BJ (cell line): ENCODE measurements around the gene INTS7. TPM values are rescaled to one million over a fixed set of nuclear protein-coding genes. Genes with fewer than 3 reads are reported as not detected.

ENCODE experiments used
- CTCF ChIA-PET: fragments of 350-600 bp; formaldehyde crosslinking; extraction: SDS; loops from one replicate; lab custom pipeline; 2021; ENCODE audit warnings: antibody characterized with exemption, inconsistent platforms; lab: Yijun Ruan, JAX
- POLR2A ChIA-PET: fragments of 300-600 bp; sonication (Branson Sonifier 250); formaldehyde crosslinking; extraction: SDS; loops from one replicate; lab custom pipeline; 2021; ENCODE audit warnings: antibody characterized with exemption; lab: Charles Lee
- DNase-seq: peaks from one replicate; pipeline ENCODE4 v3.0.0-alpha.2; 2011; ENCODE audit warnings: low read depth
- H3K27me3 ChIP-seq: 2 replicates; pipeline ENCODE4 v1.6.0; 2011; ENCODE audit warnings: low read length; ENCODE audit not compliant: control insufficient read depth, insufficient read depth
- H3K36me3 ChIP-seq: 2 replicates; pipeline ENCODE4 v1.5.1; 2011; ENCODE audit warnings: low read length; ENCODE audit not compliant: control insufficient read depth, insufficient read depth
- H3K4me3 ChIP-seq: 2 replicates; pipeline ENCODE4 v1.5.1; 2011; ENCODE audit warnings: low read depth, mild to moderate bottlenecking, control low read depth, low read length
- CTCF ChIP-seq: IDR thresholded peaks from 2 replicates; pipeline ENCODE4 v1.5.1; 2011; ENCODE audit warnings: low read depth, mild to moderate bottlenecking, control low read depth, inconsistent platforms, low read length, moderate library complexity; ENCODE audit not compliant: insufficient read depth
- polyA plus RNA-seq: library from polyadenylated mRNA; depleted of rRNA; stranded (reverse); fragments of >200 nt; gene quantifications from 2 replicates; pipeline ENCODE4 v1.2.3, GENCODE V29; 2011

Gene INTS7
- polyA plus RNA-seq, 1 experiment: 11.6 TPM

GRCh38 chr1:212074856-212075255 lies 39.5 kb upstream of the INTS7 start:
- Histone ChIP-seq H3K27me3 (no peaks in the 10 kb centered on the region), H3K36me3 (no peaks in the 10 kb centered on the region), H3K4me3 (no peak overlapping the region)
- CTCF ChIA-PET: no interaction called here
- no peak for DNase-seq
- TF ChIP-seq CTCF: no peak
- POLR2A ChIA-PET: no interaction called here

- ChIA-PET POLR2A (no interaction called here), CTCF (no interaction called here)
- TF ChIP-seq CTCF: no peak
- no peaks in the 10 kb centered on the region for H3K36me3 ChIP-seq
- no peak for DNase-seq
- H3K4me3 ChIP-seq: no peak overlapping the region
- H3K27me3 ChIP-seq: no peaks in the 10 kb centered on the region
These were observed 39.0 kb upstream of the INTS7 start for GRCh38 chr1:212074313-212074712.

DNA sequence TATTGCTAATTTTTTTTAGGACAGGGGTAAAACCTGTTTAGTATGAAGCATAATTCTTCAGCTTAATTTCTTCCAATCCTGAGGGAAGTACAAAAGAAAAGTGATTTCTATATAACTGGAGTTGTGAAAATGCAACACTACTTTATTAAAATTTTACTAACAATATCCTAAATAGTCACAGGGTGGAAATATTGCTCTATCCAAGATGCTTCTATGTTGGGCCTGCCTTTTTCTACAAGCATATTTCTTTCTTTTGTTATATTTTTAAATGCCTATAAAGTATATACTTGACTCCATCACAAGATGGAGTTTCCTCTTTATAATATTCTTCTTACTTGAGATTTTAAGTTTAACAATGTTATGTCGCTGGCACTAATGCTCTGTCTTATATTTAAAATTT lies 38.1 kb upstream of the INTS7 start:
- Histone ChIP-seq H3K4me3 (no peak overlapping the region), H3K36me3 (no peaks in the 10 kb centered on the region), H3K27me3 (no peaks in the 10 kb centered on the region)
- DNase-seq: no peak
- ChIA-PET POLR2A (no interaction called here), CTCF (interaction anchor here (2.2 to 5.7 kb wide), 4 partner anchors 11 to 382 kb away, joined by 9 to 176 read pairs (median 96); no protein-coding TSS in a partner anchor)
- TF ChIP-seq CTCF: no peak

GRCh38 chr1:212072047-212072446 lies 36.7 kb upstream of the INTS7 start:
- DNase-seq: no peak
- no peak overlapping the region for H3K4me3 ChIP-seq
- ChIA-PET CTCF (interaction anchor here (1.2 to 5.7 kb wide), 12 partner anchors 9 to 391 kb away, joined by 4 to 176 read pairs (median 14); no protein-coding TSS in a partner anchor), POLR2A (no interaction called here)
- TF ChIP-seq CTCF: no peak
- no peaks in the 10 kb centered on the region for H3K36me3 ChIP-seq
- no peaks in the 10 kb centered on the region for H3K27me3 ChIP-seq

DNA sequence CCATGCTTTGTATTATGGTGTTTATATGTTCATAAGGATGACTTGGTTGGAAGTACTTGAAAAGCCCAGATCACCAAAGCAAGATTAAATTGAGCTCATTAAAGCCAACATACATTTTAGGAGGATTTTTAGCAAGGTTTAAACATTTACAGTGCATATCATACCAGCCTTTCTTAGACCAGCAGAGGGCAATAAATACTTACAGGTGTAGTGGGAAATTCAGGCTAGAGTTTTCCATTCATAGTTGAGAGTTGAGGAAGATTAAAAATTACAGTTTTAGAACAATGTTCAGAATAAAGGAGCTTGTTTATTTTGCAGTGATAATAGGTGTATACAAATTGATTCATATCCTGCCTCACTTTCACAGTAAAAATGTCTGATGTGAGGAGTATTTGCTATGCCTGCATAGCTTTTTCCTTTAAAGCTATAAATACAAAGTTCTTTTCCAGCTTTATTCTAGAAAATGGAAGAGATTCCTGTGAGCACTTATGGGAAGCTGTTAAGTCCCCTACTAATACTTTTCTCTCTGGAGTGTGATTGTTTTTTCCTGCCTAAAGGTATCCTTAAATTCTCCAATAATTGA lies 35.5 kb upstream of the INTS7 start:
- TF ChIP-seq CTCF: peak; percentile 76
- no peak for DNase-seq
- POLR2A ChIA-PET: no interaction called here
- CTCF ChIA-PET: interaction anchor here (0.6 to 5.7 kb wide), 47 partner anchors 9 to 394 kb away, joined by 3 to 176 read pairs (median 5); partner anchors contain the start of genes DTL, INTS7 and PPP2R5A
- Histone ChIP-seq H3K27me3 (no peaks in the 10 kb centered on the region), H3K36me3 (no peaks in the 10 kb centered on the region), H3K4me3 (no peak overlapping the region)
